ENCODE results near the gene TEN1. TPM values are rescaled to one million over a fixed set of nuclear protein-coding genes. Genes with fewer than 3 reads are reported as not detected.
A peak's percentile ranks its signal among the peaks of the same experiment; 100 is the strongest.
"Not testable (repeated sequence)": the region's sequence is repeated elsewhere in the genome, so short reads cannot be mapped to it uniquely, and the experiment has no call there.

Gene TEN1
- total and polyA plus RNA-seq, 2 donors = 13.9 to 16.2 TPM

DNA sequence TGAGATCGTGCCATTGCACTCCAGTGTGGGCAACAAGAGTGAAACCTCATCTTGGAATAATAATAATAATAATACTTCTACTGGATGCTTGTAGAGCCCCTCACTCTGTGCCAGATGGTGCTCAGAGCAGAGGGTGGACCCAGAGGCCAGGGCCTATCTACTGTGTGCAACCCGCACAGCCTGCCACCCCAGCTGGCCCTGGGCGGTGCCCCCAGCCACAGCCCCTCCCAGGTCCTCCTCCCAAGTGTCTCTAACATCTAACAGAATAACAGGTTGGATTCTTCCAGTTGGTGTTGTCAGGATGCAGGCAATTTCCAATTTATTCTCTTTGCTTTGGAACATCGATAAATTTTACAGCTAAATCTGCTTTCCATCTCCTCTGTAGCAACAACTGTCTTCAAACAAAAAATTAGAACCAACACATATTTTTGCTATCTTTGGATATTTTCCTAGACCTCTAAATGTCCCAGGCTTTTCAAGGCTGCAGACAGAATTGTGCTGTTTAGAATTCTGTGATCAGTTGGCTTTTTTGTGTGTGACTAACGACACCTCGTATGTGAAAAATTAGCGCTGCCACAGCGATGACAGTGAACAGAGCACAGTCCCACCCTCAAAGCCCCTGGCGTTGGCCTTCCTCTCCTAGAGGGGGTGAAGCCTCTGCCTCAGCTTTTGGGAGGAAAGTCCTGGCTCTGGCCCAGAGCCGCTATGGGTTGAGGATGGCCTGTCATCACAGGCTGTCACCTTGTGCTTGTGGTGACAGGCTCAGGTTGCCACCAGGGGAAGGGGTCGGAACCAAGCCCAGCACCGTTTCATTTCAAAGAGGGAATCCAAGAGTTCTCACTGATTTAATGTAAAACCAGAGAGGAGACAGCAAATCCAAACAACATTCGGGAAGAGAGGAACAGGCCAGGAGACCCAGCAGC lies 55.6 kb downstream of the TEN1 start:
- Histone ChIP-seq H3K36me3 (ENCODE audit: insufficient read depth) (no peaks in the 10 kb centered on the region), H3K27ac (ENCODE audit: low read depth) (no peak overlapping the region), H3K4me1 (ENCODE audit: insufficient read depth) (no peaks in the 10 kb centered on the region), H3K4me3 (ENCODE audit: low read depth, low read length) (no peak overlapping the region)
- WGBS = 47% methylated on average over 13 of the region's 13 CpGs
- no peak for DNase-seq (ENCODE audit: extremely low spot score)

DNA sequence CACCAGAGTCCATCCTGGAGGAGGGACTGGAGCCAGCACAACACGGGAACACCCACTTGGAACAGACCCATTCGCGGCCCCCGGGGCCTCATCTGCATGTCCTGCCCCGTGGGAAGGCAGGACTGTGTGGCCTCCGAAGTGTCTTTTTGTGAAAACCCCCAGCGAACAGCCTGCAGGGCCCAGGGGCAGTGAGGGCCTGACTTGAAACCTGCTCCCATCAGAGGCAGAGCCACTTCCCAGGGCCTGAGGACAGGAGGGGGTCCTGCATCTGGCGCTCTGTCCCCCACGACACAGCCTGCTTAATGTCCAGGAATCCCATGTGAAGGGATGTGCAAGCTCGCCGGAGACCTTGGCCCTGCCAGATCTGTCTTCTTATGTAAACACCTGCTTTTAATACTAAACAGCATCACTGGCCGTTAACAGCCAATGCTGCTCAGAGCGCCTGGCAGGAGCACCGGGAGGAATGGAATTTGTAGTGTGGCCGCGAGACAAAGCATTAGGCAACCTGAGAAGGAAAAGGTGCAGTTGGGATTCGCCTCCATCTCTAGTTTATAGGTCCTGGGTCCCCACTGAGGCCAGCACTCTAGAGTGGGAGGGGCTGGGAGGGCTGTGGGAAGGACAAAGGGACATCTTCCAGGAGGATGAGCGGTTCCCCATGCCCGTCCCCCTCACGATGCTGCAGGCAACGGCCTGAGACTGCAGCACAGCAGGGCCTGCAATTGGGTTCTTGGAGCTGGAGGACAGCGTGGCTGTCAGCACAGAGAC lies 57.6 kb downstream of the TEN1 start:
- 29% methylated on average over 22 of the region's 22 CpGs for WGBS
- Histone ChIP-seq H3K36me3 (ENCODE audit: insufficient read depth) (peaks cover 7% of the 10 kb centered on the region), H3K4me1 (ENCODE audit: insufficient read depth) (no peaks in the 10 kb centered on the region), H3K4me3 (ENCODE audit: low read depth, low read length) (no peak overlapping the region), H3K27ac (ENCODE audit: low read depth) (no peak overlapping the region)
- DNase-seq (ENCODE audit: extremely low spot score) = no peak

DNA sequence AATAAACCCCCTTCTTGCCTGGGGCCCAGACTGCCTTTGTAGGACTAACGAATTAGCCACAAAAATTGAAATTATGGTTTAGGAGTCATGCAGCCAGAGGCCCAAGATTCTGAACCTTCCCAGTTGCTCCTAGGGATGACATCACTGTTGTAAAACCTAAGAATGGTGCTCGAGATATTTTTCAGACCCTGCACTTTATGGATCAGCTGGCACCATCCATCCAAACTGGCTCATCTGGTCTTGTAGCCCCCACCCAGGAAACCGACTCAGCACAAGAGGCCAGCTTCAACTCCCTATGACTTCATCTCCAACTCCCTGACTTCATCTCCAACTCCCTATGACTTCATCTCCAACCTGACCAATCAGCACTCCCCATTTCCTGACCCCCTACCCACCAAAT lies 59.0 kb downstream of the TEN1 start:
- Histone ChIP-seq H3K27ac (ENCODE audit: low read depth) (no peak overlapping the region), H3K4me3 (ENCODE audit: low read depth, low read length) (no peak overlapping the region), H3K36me3 (ENCODE audit: insufficient read depth) (peaks cover 7% of the 10 kb centered on the region), H3K4me1 (ENCODE audit: insufficient read depth) (no peaks in the 10 kb centered on the region)
- DNase-seq (ENCODE audit: extremely low spot score) = no peak
- WGBS = 63% methylated on average over 3 of the region's 3 CpGs

DNA sequence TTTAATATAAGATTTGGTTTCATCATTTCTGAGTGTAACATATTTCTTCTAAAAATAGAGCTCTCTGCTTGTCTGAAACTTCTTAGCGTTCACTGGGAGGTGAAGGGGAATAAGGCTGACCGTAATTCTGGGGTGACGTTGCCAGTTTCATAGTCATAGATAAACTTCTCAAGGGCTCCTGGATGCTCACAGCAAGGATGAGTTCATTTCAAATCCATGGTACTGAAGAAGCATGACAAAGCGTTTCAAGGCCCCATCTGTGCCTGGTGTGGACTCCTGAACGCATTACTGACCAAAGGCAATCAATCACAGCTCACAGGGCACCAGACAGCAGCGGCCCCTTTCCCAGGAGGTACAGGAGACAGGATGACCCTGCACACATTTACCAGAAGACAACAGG lies 60.1 kb downstream of the TEN1 start:
- WGBS = 65% methylated on average over 6 of the region's 6 CpGs
- peaks cover 7% of the 10 kb centered on the region for H3K36me3 ChIP-seq (ENCODE audit: insufficient read depth)
- H3K27ac ChIP-seq (ENCODE audit: low read depth) = no peak overlapping the region
- H3K4me1 ChIP-seq (ENCODE audit: insufficient read depth) = no peaks in the 10 kb centered on the region
- DNase-seq (ENCODE audit: extremely low spot score) = no peak
- H3K4me3 ChIP-seq (ENCODE audit: low read depth, low read length) = no peak overlapping the region

DNA sequence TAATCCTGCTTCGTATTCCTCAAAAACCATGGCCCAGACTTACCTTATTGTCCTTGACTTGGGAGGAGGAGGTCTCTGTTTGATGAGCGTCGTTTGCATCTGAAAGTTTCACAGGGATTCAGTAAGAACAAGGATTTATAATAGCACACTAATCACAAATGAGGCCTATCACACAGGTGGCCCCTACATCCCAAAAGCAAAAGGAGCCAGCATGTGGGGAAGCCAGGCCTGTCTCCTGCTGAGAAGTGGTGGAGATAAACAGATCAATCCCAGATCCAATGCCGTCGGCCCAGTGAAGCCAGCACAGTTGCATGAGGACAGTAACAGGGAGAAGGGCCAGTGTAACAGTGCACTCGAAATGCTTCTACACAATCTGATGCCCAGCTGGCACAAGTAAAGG lies 61.3 kb downstream of the TEN1 start:
- DNase-seq (ENCODE audit: extremely low spot score) = no peak
- H3K27ac ChIP-seq (ENCODE audit: low read depth) = no peak overlapping the region
- peaks cover 7% of the 10 kb centered on the region for H3K36me3 ChIP-seq (ENCODE audit: insufficient read depth)
- H3K4me1 ChIP-seq (ENCODE audit: insufficient read depth) = no peaks in the 10 kb centered on the region
- 79% methylated on average over 6 of the region's 6 CpGs for WGBS
- no peak overlapping the region for H3K4me3 ChIP-seq (ENCODE audit: low read depth, low read length)

DNA sequence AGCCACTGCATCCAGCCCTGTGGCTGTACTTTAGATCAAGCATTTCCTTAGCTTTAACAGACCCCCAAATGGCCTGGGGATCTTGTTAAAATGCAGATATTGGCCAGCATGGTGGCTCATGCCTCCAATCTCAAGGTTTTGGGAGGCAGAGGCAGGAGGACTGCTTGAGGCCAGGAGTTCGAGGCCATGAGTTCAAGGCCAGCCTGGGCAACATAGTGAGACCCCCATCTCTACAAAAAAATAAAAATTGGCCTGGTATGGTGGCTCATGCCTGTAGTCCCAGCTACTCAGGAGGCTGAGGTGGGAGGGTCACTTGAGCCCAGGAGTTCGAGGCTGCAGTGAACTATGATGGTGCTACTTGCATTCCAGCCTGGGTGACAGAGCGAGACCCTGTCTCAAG lies 63.8 kb downstream of the TEN1 start:
- not testable (repeated sequence) for H3K36me3 ChIP-seq (ENCODE audit: insufficient read depth); H3K4me1 ChIP-seq (ENCODE audit: insufficient read depth); H3K27ac ChIP-seq (ENCODE audit: low read depth); DNase-seq (ENCODE audit: extremely low spot score); H3K4me3 ChIP-seq (ENCODE audit: low read depth, low read length)
- 99% methylated on average over 3 of the region's 3 CpGs for WGBS

DNA sequence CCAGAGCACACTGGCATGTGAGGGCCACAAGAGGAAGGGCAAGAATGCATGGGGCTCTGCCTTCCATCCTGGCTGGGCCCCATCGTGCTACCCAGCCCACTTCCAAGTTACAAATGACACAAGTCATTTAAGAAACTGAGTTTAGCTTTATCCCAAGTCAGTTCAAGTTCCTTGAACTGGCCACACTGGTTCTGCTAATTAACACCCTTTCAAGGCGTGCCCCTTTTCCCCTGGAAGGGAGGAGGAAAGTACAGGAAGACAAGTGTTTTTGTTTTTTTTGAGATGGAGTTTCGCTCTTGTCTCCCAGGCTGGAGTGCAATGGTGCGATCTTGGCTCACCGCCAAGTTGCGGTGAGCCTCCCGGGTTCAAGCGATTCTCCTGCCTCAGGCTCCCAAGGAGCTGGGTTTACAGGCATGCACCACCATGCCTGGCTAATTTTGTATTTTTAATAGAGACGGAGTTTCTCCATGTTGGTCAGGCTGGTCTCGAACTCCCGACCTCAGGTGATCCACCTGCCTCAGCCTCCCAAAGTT lies 65.5 kb downstream of the TEN1 start:
- not testable (repeated sequence) for H3K4me3 ChIP-seq (ENCODE audit: low read depth, low read length); H3K27ac ChIP-seq (ENCODE audit: low read depth); H3K4me1 ChIP-seq (ENCODE audit: insufficient read depth); H3K36me3 ChIP-seq (ENCODE audit: insufficient read depth); DNase-seq (ENCODE audit: extremely low spot score)
- 84% methylated on average over 11 of the region's 11 CpGs for WGBS

DNA sequence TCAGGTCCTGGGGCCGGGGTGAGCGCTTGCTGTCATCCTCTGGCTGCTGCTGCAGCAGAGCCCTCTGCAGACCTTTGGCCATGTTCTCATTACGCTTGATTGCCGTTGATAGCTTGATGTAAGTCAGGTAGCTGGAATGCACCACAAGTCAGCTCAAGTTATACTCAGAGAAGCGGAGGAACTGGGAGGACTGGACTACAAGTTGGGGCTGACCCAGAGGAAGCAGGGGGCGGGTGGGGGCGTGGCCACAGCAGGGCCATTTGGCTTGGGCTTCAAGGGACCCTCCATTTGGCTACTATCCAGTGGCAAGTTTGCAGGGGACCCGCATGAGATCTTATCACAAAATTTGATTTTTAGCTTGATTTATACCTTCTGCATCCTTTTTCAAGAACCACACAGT lies 67.0 kb downstream of the TEN1 start:
- 82% methylated on average over 8 of the region's 8 CpGs for WGBS
- DNase-seq (ENCODE audit: extremely low spot score) = peak; percentile 47
- Histone ChIP-seq H3K4me1 (ENCODE audit: insufficient read depth) (no peaks in the 10 kb centered on the region), H3K4me3 (ENCODE audit: low read depth, low read length) (no peak overlapping the region), H3K36me3 (ENCODE audit: insufficient read depth) (peaks cover 6% of the 10 kb centered on the region), H3K27ac (ENCODE audit: low read depth) (no peak overlapping the region)

DNA sequence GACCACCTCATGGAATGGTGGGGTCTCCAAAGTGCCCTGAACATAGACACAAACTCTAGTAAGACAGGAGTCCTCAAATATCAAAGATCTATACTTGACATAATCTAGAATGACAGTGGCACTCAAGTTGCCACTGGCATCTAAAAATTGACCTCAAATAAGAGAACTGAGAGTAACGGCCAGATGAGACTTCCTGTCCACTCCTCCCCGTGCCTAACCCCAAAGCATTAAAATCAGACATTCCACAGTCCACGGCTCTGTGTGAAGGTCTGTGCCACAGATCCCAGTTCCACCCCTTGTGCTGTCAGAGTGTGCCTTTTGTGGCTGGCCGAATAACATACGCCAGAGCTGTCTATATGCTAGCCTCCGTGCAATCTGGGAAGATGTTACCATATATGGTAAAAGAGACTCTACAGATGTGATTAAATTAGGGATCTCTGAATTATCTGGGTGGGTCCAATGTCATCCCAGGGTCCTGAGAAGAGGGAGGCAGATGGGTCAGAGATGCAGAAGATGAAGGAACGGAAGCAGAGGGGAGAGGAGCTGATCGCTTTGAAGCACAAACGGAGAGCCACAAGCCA lies 69.1 kb downstream of the TEN1 start:
- WGBS = 78% methylated on average over 9 of the region's 9 CpGs
- H3K4me1 ChIP-seq (ENCODE audit: insufficient read depth) = no peaks in the 10 kb centered on the region
- no peak overlapping the region for H3K4me3 ChIP-seq (ENCODE audit: low read depth, low read length)
- H3K36me3 ChIP-seq (ENCODE audit: insufficient read depth) = peaks cover 2% of the 10 kb centered on the region
- DNase-seq (ENCODE audit: extremely low spot score) = no peak
- H3K27ac ChIP-seq (ENCODE audit: low read depth) = no peak overlapping the region

DNA sequence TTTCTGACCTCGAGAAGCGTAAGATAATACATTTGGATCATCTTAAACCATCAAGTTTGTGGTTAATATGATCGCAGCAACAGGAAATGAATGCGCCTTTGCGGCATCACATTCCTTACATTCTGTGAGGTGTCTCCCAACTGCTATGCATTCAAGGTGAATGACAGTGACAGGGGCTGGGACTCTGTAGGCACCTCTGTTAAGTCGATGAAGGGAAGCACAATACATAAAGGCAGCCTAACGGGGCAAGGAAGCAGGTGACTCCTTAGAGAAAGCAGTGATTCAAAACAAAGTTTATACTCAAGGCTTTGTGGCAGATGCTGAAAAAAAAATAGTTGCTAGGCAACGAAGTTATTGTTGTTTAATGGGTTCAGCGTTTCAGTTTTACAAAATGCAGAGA lies 69.7 kb downstream of the TEN1 start:
- WGBS = 82% methylated on average over 9 of the region's 9 CpGs
- H3K4me1 ChIP-seq (ENCODE audit: insufficient read depth) = no peaks in the 10 kb centered on the region
- no peak overlapping the region for H3K27ac ChIP-seq (ENCODE audit: low read depth)
- no peak for DNase-seq (ENCODE audit: extremely low spot score)
- no peak overlapping the region for H3K4me3 ChIP-seq (ENCODE audit: low read depth, low read length)
- peaks cover 2% of the 10 kb centered on the region for H3K36me3 ChIP-seq (ENCODE audit: insufficient read depth)

DNA sequence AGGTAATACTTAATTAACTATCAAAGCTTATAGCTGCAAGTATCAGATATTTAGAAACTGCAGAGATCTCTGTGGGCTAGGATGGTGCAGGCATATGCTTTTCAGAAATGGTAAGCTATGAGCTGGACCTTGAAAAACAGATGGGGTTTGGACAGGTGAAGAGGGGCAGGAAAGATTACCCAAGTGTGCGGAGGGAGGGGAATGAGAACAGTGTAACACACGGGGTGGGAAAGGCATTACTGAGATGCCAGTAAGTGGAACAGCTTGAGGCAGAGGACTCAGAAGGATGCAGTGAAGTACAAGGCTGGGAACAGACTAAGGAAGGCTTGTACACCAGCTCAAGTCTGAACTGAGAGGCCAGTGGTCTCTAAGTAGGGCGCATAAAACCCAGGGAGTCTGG lies 70.2 kb downstream of the TEN1 start:
- no peak overlapping the region for H3K27ac ChIP-seq (ENCODE audit: low read depth)
- H3K36me3 ChIP-seq (ENCODE audit: insufficient read depth) = peaks cover 2% of the 10 kb centered on the region
- DNase-seq (ENCODE audit: extremely low spot score) = no peak
- H3K4me1 ChIP-seq (ENCODE audit: insufficient read depth) = no peaks in the 10 kb centered on the region
- 93% methylated on average over 3 of the region's 3 CpGs for WGBS
- H3K4me3 ChIP-seq (ENCODE audit: low read depth, low read length) = no peak overlapping the region

DNA sequence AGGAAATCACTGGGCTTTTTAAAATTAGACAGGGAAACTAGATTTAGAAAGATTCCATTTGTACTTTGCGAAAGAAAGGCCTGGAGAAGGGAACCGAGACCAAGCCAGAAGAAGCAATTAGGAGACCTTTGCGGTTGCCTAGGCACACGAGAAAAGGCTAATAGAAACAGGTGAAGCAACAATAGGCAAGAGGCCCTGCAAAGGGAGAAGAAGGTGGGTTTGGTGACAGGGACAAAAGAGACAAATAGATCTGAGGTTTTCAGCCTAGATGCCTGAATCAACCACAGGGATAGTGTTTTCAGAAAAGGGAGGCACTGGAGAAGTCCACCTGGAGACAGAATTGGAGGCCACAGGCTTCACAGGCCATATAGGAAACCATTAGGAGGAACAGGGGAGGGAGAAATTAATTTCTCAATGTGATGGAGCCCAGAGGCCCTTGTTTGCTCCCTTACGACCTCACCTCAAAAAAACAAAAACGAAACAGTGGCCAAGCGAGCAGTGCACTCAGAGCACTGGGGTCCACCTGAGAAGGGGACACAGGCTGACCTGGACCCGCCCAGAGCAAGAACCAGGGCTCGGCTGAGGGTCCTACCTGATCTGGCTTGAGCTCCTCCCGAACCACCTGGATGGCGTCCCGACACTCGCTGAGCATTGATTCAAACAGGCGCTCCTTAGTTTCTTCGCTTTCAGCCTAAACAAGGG lies 70.9 kb downstream of the TEN1 start:
- 94% methylated on average over 15 of the region's 15 CpGs for WGBS
- H3K4me1 ChIP-seq (ENCODE audit: insufficient read depth) = no peaks in the 10 kb centered on the region
- H3K4me3 ChIP-seq (ENCODE audit: low read depth, low read length) = no peak overlapping the region
- no peak for DNase-seq (ENCODE audit: extremely low spot score)
- peaks cover 2% of the 10 kb centered on the region for H3K36me3 ChIP-seq (ENCODE audit: insufficient read depth)
- H3K27ac ChIP-seq (ENCODE audit: low read depth) = no peak overlapping the region
